ENCODE data around the gene ZDHHC8. TPM values are rescaled to one million over a fixed set of nuclear protein-coding genes. Genes with fewer than 3 reads are reported as not detected.

The ZDHHC8 gene
- total RNA-seq, 1 experiment from 2014 or later = 39.9 TPM

- Mint-ChIP-seq H3K4me3 (ENCODE audit: unreplicated experiment) (no peak overlapping the region), H3K4me1 (ENCODE audit: low read depth, unreplicated experiment) (no peaks in the 10 kb centered on the region), H3K9me3 (ENCODE audit: unreplicated experiment) (no peaks in the 10 kb centered on the region), H3K27ac (ENCODE audit: unreplicated experiment) (no peak overlapping the region), H3K36me3 (ENCODE audit: insufficient read depth, unreplicated experiment) (peaks cover 94% of the 10 kb centered on the region), H3K27me3 (ENCODE audit: insufficient read depth, unreplicated experiment) (no peaks in the 10 kb centered on the region)
- Histone ChIP-seq H3K4me3 (ENCODE audit: low read depth, low read length) (no peak overlapping the region), H3K4me1 (peaks cover 7% of the 10 kb centered on the region), H3K27me3 (replicated peaks; ENCODE audit: control insufficient read depth, insufficient read depth, low read length) (no peaks in the 10 kb centered on the region), H3K36me3 (ENCODE audit: control insufficient read depth, insufficient read depth, low read length) (peaks cover 2% of the 10 kb centered on the region), H3K9me3 (no peaks in the 10 kb centered on the region)
- intact Hi-C loops (cut with micrococcal nuclease; ENCODE audit: unreplicated experiment) = no loop called here
- ChIA-PET POLR2A (no interaction called here), CTCF (interaction anchor here (1.1 kb wide), 1 partner anchor 171 kb away, joined by 3 read pairs; no protein-coding TSS in a partner anchor)
- BruUV-seq (replicated peaks) = no TSS peak
- no peak for DNase-seq
- TF ChIP-seq CTCF (IDR thresholded peaks at IDR 0.05; ENCODE audit: insufficient read depth in 1 of 2, low read depth in 1 of 2, low read length in 1 of 2, severe bottlenecking in 1 of 2, unreplicated experiment in 1 of 2) = no peak
These were observed 7.4 kb upstream of the ZDHHC8 start for GRCh38 chr22:20124083-20124787.

- CTCF ChIA-PET = interaction anchor here (0.6 to 1.1 kb wide), 2 partner anchors 159 to 172 kb away, joined by 3 read pairs; no protein-coding TSS in a partner anchor
- POLR2A ChIA-PET = no interaction called here
- no peaks in the 10 kb centered on the region for H3K4me1 ChIP-seq
- no peaks in the 10 kb centered on the region; the same call in 1 of the 2 replicates for H3K36me3 ChIP-seq (ENCODE audit: control insufficient read depth, insufficient read depth, low read length)
- H3K27me3 ChIP-seq (replicated peaks; ENCODE audit: control insufficient read depth, insufficient read depth, low read length) = no peaks in the 10 kb centered on the region
- no peak for TF ChIP-seq CTCF (IDR thresholded peaks at IDR 0.05; ENCODE audit: insufficient read depth in 1 of 2, low read depth in 1 of 2, low read length in 1 of 2, severe bottlenecking in 1 of 2, unreplicated experiment in 1 of 2)
- Mint-ChIP-seq H3K4me1 (ENCODE audit: low read depth, unreplicated experiment) (no peaks in the 10 kb centered on the region), H3K9me3 (ENCODE audit: unreplicated experiment) (no peaks in the 10 kb centered on the region), H3K4me3 (ENCODE audit: unreplicated experiment) (no peak overlapping the region), H3K27me3 (ENCODE audit: insufficient read depth, unreplicated experiment) (no peaks in the 10 kb centered on the region), H3K36me3 (ENCODE audit: insufficient read depth, unreplicated experiment) (peaks cover 93% of the 10 kb centered on the region), H3K27ac (ENCODE audit: unreplicated experiment) (no peak overlapping the region)
- intact Hi-C loops (cut with micrococcal nuclease; ENCODE audit: unreplicated experiment) = no loop called here
- DNase-seq = no peak
- no peaks in the 10 kb centered on the region for H3K9me3 ChIP-seq
- H3K4me3 ChIP-seq (ENCODE audit: low read depth, low read length) = no peak overlapping the region
- no TSS peak for BruUV-seq (replicated peaks)
These were observed 6.1 kb upstream of the ZDHHC8 start for GRCh38 chr22:20125201-20126174.

- no peak for TF ChIP-seq CTCF (IDR thresholded peaks at IDR 0.05; ENCODE audit: insufficient read depth in 1 of 2, low read depth in 1 of 2, low read length in 1 of 2, severe bottlenecking in 1 of 2, unreplicated experiment in 1 of 2)
- H3K9me3 Mint-ChIP-seq (ENCODE audit: unreplicated experiment) = no peaks in the 10 kb centered on the region
- no peaks in the 10 kb centered on the region for H3K27me3 ChIP-seq (replicated peaks; ENCODE audit: control insufficient read depth, insufficient read depth, low read length)
- DNase-seq = no peak
- H3K27ac Mint-ChIP-seq (ENCODE audit: unreplicated experiment) = no peak overlapping the region
- ChIA-PET CTCF (interaction anchor here (0.6 kb wide), 1 partner anchor 9 kb away, joined by 5 read pairs; the partner anchor contains the start of gene TRMT2A), POLR2A (no interaction called here)
- H3K36me3 ChIP-seq (ENCODE audit: control insufficient read depth, insufficient read depth, low read length) = no peaks in the 10 kb centered on the region; the same call in 1 of the 2 replicates
- no peaks in the 10 kb centered on the region for H3K9me3 ChIP-seq
- no TSS peak for BruUV-seq (replicated peaks)
- H3K4me3 ChIP-seq (ENCODE audit: low read depth, low read length) = no peak overlapping the region
- H3K4me1 ChIP-seq = no peaks in the 10 kb centered on the region
- no peak overlapping the region for H3K4me3 Mint-ChIP-seq (ENCODE audit: unreplicated experiment)
- intact Hi-C loops (cut with micrococcal nuclease; ENCODE audit: unreplicated experiment) = no loop called here
- peaks cover 87% of the 10 kb centered on the region for H3K36me3 Mint-ChIP-seq (ENCODE audit: insufficient read depth, unreplicated experiment)
- no peaks in the 10 kb centered on the region for H3K27me3 Mint-ChIP-seq (ENCODE audit: insufficient read depth, unreplicated experiment)
- H3K4me1 Mint-ChIP-seq (ENCODE audit: low read depth, unreplicated experiment) = no peaks in the 10 kb centered on the region
These were observed 5.1 kb upstream of the ZDHHC8 start for GRCh38 chr22:20126284-20127029.

All from Caco-2 (cell line).